A549 treated with RU486 at 1 μM for 4 hours (cell line): ENCODE measurements around the gene FAM167B. TPM values are rescaled to one million over a fixed set of nuclear protein-coding genes. Genes with fewer than 3 reads are reported as not detected.

Experiments
- total RNA-seq: library from RNA; stranded (reverse); fragments of 200-300 nt; extraction: Qiagen RNA extraction; gene quantifications from 5 replicates; pipeline ENCODE4 v1.2.3, GENCODE V29; 2022; ENCODE audit warnings: low read depth

Gene FAM167B
- 0.29 to 0.57 TPM (median 0.48 TPM) in 4 of 5 replicates, not detected in the other for total RNA-seq

GRCh38 chr1:32246888-32247273 lies at the start of gene FAM167B:
Gene FAM167B (plus strand): TSS chr1:32247222. CDS start chr1:32247422, 200 bp downstream.

DNA sequence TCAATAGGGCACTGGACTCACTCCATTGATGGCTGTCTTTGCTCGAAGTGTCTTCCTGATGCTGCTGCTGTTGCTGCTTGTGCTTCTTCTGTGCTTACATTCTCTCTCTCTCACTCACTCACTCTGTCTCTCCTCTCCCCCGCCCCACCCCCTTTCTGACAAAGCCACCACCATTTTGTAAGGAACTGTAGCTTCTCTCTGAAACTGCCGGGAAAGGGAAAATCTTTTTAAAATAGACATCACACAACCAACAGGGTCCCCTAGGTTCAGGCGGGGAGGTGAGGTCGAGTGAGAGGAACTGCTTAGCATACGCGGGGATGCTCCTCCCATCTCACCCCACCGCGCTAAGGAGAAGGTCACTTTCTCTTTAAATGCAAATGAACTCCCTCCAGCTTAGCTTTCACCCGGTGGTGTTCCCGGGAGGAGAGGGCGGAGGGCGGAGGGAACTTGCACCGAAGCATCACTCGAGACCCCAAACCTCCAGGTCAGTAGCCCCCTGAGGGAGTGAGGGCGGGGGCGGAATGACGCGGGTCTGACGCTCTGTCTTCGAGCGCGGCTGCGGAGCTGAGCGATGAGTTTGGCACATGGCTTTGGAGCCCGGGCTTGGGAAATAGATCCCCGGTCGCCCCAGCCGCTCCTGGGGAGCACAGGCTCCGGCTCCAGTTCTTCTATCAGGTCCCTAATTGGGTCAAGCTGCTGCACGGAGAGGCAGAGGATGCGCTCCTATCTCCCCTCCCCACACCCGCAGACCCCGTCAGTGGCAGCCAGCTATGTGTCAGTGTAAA lies 46.6 kb upstream of the FAM167B start, which contains the start of gene CCDC28B:
TSS of gene CCDC28B (plus strand) at position 370 of the 785 bp plus-strand sequence. CDS start 1,341 bp downstream, outside the sequence.

GRCh38 chr1:32205401-32206370 lies 41.3 kb upstream of the FAM167B start, which contains the start of gene IQCC:
Gene IQCC (plus strand): TSS chr1:32205671. CDS start chr1:32205682, 11 bp downstream.

DNA sequence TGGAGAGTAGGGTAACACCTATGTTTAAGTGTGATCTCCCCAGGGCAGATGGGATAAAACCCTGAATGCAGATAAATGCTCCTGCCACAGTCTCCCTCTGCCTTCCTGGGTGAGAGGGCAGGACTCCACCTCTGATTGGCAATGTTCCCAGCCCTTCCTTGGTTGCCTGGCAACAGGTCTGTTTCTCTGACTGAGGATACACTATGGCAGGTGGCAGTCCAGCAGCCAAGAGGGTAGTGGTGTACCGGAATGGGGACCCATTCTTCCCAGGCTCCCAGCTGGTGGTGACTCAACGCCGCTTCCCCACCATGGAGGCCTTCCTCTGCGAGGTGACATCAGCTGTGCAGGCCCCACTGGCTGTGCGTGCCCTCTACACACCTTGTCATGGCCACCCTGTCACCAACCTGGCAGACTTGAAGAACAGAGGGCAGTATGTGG lies 38.1 kb upstream of the FAM167B start, which contains the start of gene DCDC2B:
TSS of gene DCDC2B (plus strand) at position 199 of the 438 bp plus-strand sequence. CDS start at position 204, 5 bp downstream.

GRCh38 chr1:32221980-32222755 lies 24.9 kb upstream of the FAM167B start, which contains the start of the genes EIF3I and TMEM234:
Gene EIF3I (plus strand): TSS chr1:32222407. CDS start chr1:32222442, 35 bp downstream.
Gene TMEM234 (minus strand): TSS chr1:32222353. CDS start chr1:32222322, 31 bp downstream.

GRCh38 chr1:32250893-32251716 lies 4.1 kb downstream of the FAM167B start, which contains the start of gene LCK:
Gene LCK (plus strand): TSS chr1:32251265. CDS start chr1:32274330, 23,065 bp downstream.

DNA sequence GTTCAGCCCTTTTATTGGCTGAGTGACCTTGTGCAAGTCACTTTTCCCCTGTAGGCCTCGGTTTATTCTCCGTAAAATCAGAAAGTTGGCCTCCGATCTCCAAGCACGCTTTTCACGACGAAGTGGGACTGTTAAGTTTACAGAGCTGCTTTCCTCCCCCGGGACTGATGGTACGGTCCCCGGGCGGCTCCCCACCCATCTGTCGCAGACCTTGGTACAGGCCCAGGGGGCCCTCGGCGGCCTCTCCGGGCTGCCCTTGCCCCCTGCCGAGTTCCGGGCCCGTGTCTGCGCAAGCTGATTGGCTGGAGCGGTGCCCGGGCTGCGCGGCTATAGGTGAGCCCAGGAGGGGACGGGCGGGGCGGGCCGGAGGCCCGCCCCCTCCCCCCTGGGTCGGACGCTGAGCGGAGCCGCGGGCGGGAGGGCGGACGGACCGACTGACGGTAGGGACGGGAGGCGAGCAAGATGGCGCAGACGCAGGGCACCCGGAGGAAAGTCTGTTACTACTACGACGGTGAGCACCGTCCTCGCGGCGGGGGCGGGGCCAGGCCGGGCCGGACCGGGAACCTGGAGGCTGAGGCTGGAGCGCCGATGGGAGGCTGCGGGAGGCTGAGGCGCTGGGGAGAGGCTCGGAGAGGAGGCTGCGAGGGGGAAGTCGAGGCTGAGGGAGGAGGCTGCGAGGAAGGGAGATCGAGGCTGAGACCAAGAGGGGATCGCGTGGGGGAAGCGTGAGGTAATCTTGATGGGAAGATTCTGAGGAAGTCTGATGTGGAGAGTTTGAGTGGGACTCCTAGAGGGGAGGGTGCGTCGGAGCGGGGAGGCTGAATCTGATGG lies 44.9 kb downstream of the FAM167B start, which contains the start of gene HDAC1:
TSS of gene HDAC1 (plus strand) at position 376 of the 831 bp plus-strand sequence. CDS start at position 463, 87 bp downstream.

Other genes with a start within 250 kb of the FAM167B start
- gene KHDRBS1, start 233.4 kb upstream of the FAM167B start, total RNA-seq, result 107 to 143 TPM (median 138 TPM) in 5 replicates
- gene TMEM39B, start 174.3 kb upstream of the FAM167B start, total RNA-seq, result 8.8 to 14.0 TPM (median 11.8 TPM) in 5 replicates
- 15.2 to 18.1 TPM (median 15.7 TPM) in 5 replicates for gene KPNA6, start 139.2 kb upstream of the FAM167B start, total RNA-seq
- gene TXLNA, start 67.5 kb upstream of the FAM167B start, total RNA-seq, result 27.5 to 31.0 TPM (median 28.7 TPM) in 5 replicates
- gene CCDC28B, start 46.6 kb upstream of the FAM167B start, total RNA-seq, result 1.7 to 3.3 TPM (median 2.5 TPM) in 5 replicates
- 1.8 to 2.7 TPM (median 2.1 TPM) in 5 replicates for gene IQCC, start 41.6 kb upstream of the FAM167B start, total RNA-seq
- gene DCDC2B, start 38.1 kb upstream of the FAM167B start, total RNA-seq, result not detected in 5 replicates
- gene TMEM234, start 24.9 kb upstream of the FAM167B start, total RNA-seq, result 6.8 to 10.1 TPM (median 9.9 TPM) in 5 replicates
- gene EIF3I, start 24.8 kb upstream of the FAM167B start, total RNA-seq, result 266 to 315 TPM (median 278 TPM) in 5 replicates
- gene LCK, start 4.0 kb downstream of the FAM167B start, total RNA-seq, result 0.05 to 0.08 TPM in 2 of 5 replicates, not detected in the others
- 53.1 to 62.9 TPM (median 57.7 TPM) in 5 replicates for gene HDAC1, start 44.9 kb downstream of the FAM167B start, total RNA-seq
- 63.0 to 80.9 TPM (median 71.6 TPM) in 5 replicates for gene MARCKSL1, start 89.0 kb downstream of the FAM167B start, total RNA-seq
- 2.8 to 3.9 TPM (median 3.4 TPM) in 5 replicates for gene FAM229A, start 115.3 kb downstream of the FAM167B start, total RNA-seq
- gene TSSK3, start 115.3 kb downstream of the FAM167B start, total RNA-seq, result not detected in 5 replicates
- 18.3 to 22.3 TPM (median 20.2 TPM) in 5 replicates for gene BSDC1, start 147.2 kb downstream of the FAM167B start, total RNA-seq
- gene ZBTB8B, start 217.8 kb downstream of the FAM167B start, total RNA-seq, result not detected in 5 replicates